ENCODE data around the gene FOXN3.

DNA sequence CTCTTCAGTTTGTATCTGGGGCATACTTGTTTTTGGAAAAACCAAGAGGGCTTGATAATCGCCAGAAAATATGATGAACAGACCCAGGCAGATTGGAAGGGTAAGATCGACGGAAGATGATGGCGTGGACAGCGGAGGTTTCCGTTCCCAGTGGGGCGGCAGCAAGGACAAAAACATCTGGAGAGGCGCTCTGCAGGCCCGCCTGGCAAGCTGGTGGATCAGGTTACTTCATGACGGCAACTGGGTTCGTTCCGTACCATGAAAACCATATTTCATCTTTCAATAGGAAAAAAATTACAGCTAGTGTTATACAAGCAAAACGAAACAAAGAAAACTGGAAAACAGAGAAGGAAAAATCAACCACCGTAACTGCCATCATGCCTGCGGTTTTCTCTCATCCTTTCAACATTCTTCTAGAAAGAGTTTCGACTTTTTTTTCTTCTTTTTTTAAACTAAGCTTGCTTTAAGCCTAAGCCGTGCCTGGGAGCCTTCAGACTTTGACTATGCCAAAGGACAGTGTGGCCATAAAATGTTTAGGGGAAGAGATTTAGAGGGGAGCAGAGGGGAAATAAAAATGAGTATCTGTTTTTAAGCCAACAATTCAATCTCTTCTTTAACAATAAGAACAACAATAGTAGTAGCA is 210.5 kb downstream of the FOXN3 start:
- no peak for TF ChIP-seq POLR2A (IDR thresholded peaks at IDR 0.05)
- TF ChIP-seq CTCF (IDR thresholded peaks at IDR 0.05) = no peak
